ENCODE measurements around the gene PPM1H. TPM values are rescaled to one million over a fixed set of nuclear protein-coding genes. Genes with fewer than 3 reads are reported as not detected.

Gene PPM1H
- total and polyA plus RNA-seq, 10 of the 15 experiments (the other 5 are each of a cell fraction or from before 2014, with no cell fraction given) = 0.11 to 0.83 (median 0.49) TPM

DNA sequence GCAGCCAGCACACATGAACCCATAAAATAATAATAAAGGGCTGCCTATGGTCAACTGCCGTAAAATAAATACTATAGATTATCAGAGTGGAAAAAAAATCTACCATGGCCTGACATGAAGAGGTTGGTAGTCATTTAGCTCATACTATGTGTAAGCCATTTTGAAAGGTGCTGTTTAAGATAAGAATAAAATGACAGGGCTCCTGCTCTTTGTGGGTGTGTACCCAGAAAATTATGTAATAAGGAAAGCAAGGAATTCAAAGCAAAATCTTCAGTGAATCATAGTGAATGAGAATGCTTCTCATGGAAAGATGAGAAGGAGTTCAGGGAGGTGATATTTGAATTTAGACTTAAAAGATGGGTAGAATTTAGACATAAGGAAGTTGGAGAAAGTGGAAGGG lies 42.9 kb upstream of the PPM1H start:
- Histone ChIP-seq H3K27ac (ENCODE audit: control insufficient read depth, insufficient read depth) (no peak overlapping the region), H3K9me3 (replicated peaks; ENCODE audit: control insufficient read depth, insufficient read depth, low read length) (no peaks in the 10 kb centered on the region), H3K79me2 (ENCODE audit: control insufficient read depth, insufficient read depth, low read length) (no peaks in the 10 kb centered on the region), H3K4me3 (no peak overlapping the region), H4K20me1 (ENCODE audit: control insufficient read depth, insufficient read depth) (no peaks in the 10 kb centered on the region), H3K4me1 (ENCODE audit: control insufficient read depth, insufficient read depth, low read length) (no peaks in the 10 kb centered on the region), H3K36me3 (ENCODE audit: control insufficient read depth in 2 of 2, insufficient read depth in 2 of 2, low read length in 1 of 2) (no peaks in the 10 kb centered on the region), H3K4me2 (ENCODE audit: control insufficient read depth, insufficient read depth) (no peak overlapping the region), H3K9ac (ENCODE audit: control insufficient read depth, insufficient read depth, low read length) (no peak overlapping the region), H2AFZ (ENCODE audit: control insufficient read depth, low read depth, low read length) (no peak overlapping the region), H3K27me3 (replicated peaks in 1 of 2; ENCODE audit: control insufficient read depth in 2 of 2, insufficient read depth in 2 of 2, low read length in 1 of 2) (no peaks in the 10 kb centered on the region)
- no peak for ATAC-seq
- TF ChIP-seq, protein P1, sequence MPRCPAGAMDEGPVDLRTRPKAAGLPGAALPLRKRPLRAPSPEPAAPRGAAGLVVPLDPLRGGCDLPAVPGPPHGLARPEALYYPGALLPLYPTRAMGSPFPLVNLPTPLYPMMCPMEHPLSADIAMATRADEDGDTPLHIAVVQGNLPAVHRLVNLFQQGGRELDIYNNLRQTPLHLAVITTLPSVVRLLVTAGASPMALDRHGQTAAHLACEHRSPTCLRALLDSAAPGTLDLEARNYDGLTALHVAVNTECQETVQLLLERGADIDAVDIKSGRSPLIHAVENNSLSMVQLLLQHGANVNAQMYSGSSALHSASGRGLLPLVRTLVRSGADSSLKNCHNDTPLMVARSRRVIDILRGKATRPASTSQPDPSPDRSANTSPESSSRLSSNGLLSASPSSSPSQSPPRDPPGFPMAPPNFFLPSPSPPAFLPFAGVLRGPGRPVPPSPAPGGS (IDR thresholded peaks at IDR 0.05; ENCODE audit: borderline replicate concordance, insufficient read depth, low read depth, low read length, poor library complexity, severe bottlenecking) = no peak
- TF ChIP-seq ZSCAN29 (IDR thresholded peaks at IDR 0.05) = no peak
- in situ Hi-C loops (cut with MboI) = no loop called here
- 100% methylated on average over 1 of the region's 1 CpG for WGBS (ENCODE audit: insufficient coverage, insufficient replicate concordance, low lambda C conversion rate, missing lambda C conversion rate)
- BruUV-seq (replicated peaks) = no TSS peak
- FAIRE-seq = no peak
- intact Hi-C loops (cut with micrococcal nuclease; ENCODE audit: unreplicated experiment) = no loop called here
- RAD21 ChIA-PET (ENCODE audit: unreplicated experiment) = no interaction called here
- SMC1A ChIA-PET (ENCODE audit: uncharacterized antibody, unreplicated experiment) = no interaction called here
- no peak for DNase-seq (ENCODE audit: low read depth, low spot score)
- POLR2A ChIA-PET = no interaction called here
- CTCF ChIA-PET = no interaction called here

DNA sequence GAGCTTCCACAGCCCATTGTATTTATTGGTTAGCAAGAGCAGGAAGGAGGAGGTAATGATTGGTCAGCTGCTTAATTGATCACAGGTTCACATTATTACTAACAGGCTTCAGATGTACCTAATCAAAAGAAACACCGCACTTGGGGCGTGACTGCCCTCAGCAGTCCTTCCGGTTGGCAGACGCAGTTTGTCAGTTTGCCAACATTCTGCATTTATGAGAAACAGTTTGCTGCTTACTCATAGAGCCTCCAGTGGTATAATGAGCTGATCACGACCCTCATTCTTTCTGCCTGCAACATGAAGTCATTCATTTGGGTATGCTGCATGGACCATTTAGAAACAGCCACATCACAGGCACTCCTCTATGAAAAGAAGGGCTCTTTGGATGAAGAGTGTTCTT lies 42.5 kb upstream of the PPM1H start:
- DNase-seq (ENCODE audit: low read depth, low spot score) (no peak), ATAC-seq (no peak), FAIRE-seq (no peak)
- H3K4me1 ChIP-seq (ENCODE audit: control insufficient read depth, insufficient read depth, low read length) = no peaks in the 10 kb centered on the region
- 1% methylated on average over 5 of the region's 5 CpGs for WGBS (ENCODE audit: insufficient coverage, insufficient replicate concordance, low lambda C conversion rate, missing lambda C conversion rate)
- intact Hi-C loops (cut with micrococcal nuclease; ENCODE audit: unreplicated experiment) (no loop called here), in situ Hi-C loops (cut with MboI) (no loop called here)
- no peaks in the 10 kb centered on the region for H3K36me3 ChIP-seq (ENCODE audit: control insufficient read depth in 2 of 2, insufficient read depth in 2 of 2, low read length in 1 of 2)
- no peak overlapping the region for H3K4me2 ChIP-seq (ENCODE audit: control insufficient read depth, insufficient read depth)
- RAD21 ChIA-PET (ENCODE audit: unreplicated experiment) = no interaction called here
- POLR2A ChIA-PET = no interaction called here
- BruUV-seq (replicated peaks) = no TSS peak
- SMC1A ChIA-PET (ENCODE audit: uncharacterized antibody, unreplicated experiment) = no interaction called here
- no peaks in the 10 kb centered on the region for H3K27me3 ChIP-seq (replicated peaks in 1 of 2; ENCODE audit: control insufficient read depth in 2 of 2, insufficient read depth in 2 of 2, low read length in 1 of 2)
- no peak overlapping the region for H2AFZ ChIP-seq (ENCODE audit: control insufficient read depth, low read depth, low read length)
- no peaks in the 10 kb centered on the region for H4K20me1 ChIP-seq (ENCODE audit: control insufficient read depth, insufficient read depth)
- H3K9me3 ChIP-seq (replicated peaks; ENCODE audit: control insufficient read depth, insufficient read depth, low read length) = no peaks in the 10 kb centered on the region
- no peak overlapping the region for H3K27ac ChIP-seq (ENCODE audit: control insufficient read depth, insufficient read depth)
- no peak overlapping the region for H3K9ac ChIP-seq (ENCODE audit: control insufficient read depth, insufficient read depth, low read length)
- H3K4me3 ChIP-seq = no peak overlapping the region
- no peaks in the 10 kb centered on the region for H3K79me2 ChIP-seq (ENCODE audit: control insufficient read depth, insufficient read depth, low read length)
- CTCF ChIA-PET = no interaction called here
- TF ChIP-seq, protein P2, sequence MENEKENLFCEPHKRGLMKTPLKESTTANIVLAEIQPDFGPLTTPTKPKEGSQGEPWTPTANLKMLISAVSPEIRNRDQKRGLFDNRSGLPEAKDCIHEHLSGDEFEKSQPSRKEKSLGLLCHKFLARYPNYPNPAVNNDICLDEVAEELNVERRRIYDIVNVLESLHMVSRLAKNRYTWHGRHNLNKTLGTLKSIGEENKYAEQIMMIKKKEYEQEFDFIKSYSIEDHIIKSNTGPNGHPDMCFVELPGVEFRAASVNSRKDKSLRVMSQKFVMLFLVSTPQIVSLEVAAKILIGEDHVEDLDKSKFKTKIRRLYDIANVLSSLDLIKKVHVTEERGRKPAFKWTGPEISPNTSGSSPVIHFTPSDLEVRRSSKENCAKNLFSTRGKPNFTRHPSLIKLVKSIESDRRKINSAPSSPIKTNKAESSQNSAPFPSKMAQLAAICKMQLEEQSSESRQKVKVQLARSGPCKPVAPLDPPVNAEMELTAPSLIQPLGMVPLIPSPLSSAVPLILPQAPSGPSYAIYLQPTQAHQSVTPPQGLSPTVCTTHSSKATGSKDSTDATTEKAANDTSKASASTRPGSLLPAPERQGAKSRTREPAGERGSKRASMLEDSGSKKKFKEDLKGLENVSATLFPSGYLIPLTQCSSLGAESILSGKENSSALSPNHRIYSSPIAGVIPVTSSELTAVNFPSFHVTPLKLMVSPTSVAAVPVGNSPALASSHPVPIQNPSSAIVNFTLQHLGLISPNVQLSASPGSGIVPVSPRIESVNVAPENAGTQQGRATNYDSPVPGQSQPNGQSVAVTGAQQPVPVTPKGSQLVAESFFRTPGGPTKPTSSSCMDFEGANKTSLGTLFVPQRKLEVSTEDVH (IDR thresholded peaks at IDR 0.05; ENCODE audit: low read depth, partially characterized antibody) = no peak
- TF ChIP-seq ZNF274 (IDR thresholded peaks at IDR 0.05; ENCODE audit: insufficient read depth, insufficient read length) = no peak
- TF ChIP-seq, protein P3, sequence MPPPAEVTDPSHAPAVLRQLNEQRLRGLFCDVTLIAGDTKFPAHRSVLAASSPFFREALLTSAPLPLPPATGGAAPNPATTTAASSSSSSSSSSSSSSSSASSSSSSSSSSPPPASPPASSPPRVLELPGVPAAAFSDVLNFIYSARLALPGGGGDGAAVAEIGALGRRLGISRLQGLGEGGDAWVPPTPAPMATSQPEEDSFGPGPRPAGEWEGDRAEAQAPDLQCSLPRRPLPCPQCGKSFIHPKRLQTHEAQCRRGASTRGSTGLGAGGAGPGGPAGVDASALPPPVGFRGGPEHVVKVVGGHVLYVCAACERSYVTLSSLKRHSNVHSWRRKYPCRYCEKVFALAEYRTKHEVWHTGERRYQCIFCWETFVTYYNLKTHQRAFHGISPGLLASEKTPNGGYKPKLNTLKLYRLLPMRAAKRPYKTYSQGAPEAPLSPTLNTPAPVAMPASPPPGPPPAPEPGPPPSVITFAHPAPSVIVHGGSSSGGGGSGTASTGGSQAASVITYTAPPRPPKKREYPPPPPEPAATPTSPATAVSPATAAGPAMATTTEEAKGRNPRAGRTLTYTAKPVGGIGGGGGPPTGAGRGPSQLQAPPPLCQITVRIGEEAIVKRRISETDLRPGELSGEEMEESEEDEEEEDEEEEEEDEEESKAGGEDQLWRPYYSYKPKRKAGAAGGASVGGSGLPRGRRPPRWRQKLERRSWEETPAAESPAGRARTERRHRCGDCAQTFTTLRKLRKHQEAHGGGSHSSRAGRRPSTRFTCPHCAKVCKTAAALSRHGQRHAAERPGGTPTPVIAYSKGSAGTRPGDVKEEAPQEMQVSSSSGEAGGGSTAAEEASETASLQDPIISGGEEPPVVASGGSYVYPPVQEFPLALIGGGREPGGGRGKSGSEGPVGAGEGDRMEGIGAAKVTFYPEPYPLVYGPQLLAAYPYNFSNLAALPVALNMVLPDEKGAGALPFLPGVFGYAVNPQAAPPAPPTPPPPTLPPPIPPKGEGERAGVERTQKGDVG (CRISPR knock-in tag; IDR thresholded peaks at IDR 0.05) = no peak
- TF ChIP-seq, protein P4, sequence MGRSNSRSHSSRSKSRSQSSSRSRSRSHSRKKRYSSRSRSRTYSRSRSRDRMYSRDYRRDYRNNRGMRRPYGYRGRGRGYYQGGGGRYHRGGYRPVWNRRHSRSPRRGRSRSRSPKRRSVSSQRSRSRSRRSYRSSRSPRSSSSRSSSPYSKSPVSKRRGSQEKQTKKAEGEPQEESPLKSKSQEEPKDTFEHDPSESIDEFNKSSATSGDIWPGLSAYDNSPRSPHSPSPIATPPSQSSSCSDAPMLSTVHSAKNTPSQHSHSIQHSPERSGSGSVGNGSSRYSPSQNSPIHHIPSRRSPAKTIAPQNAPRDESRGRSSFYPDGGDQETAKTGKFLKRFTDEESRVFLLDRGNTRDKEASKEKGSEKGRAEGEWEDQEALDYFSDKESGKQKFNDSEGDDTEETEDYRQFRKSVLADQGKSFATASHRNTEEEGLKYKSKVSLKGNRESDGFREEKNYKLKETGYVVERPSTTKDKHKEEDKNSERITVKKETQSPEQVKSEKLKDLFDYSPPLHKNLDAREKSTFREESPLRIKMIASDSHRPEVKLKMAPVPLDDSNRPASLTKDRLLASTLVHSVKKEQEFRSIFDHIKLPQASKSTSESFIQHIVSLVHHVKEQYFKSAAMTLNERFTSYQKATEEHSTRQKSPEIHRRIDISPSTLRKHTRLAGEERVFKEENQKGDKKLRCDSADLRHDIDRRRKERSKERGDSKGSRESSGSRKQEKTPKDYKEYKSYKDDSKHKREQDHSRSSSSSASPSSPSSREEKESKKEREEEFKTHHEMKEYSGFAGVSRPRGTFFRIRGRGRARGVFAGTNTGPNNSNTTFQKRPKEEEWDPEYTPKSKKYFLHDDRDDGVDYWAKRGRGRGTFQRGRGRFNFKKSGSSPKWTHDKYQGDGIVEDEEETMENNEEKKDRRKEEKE (IDR thresholded peaks at IDR 0.05) = no peak

Data from GM12878 (cell line).